AG09309 (cell line): ENCODE results near the gene TMEM120A.

Source experiments
- DNase-seq: peaks from one replicate; pipeline ENCODE4 v3.0.0-alpha.2; 2010; ENCODE audit warnings: low read depth
- H3K4me3 ChIP-seq: 2 replicates; pipeline ENCODE4 v1.5.1; 2011; ENCODE audit warnings: mild to moderate bottlenecking, low read depth, low read length, moderate library complexity; ENCODE audit not compliant: control insufficient read depth
- TF ChIP-seq, protein P1 (sequence below): IDR thresholded peaks from 2 replicates; pipeline ENCODE4 v1.5.1; 2011; ENCODE audit warnings: mild to moderate bottlenecking, low read depth, low read length, inconsistent platforms; ENCODE audit not compliant: insufficient read depth, control insufficient read depth; ENCODE audit errors: missing control alignments

Gene TMEM120A

GRCh38 chr7:75948179-75948578 is 46.2 kb downstream of the TMEM120A start:
- TF ChIP-seq, protein P1, sequence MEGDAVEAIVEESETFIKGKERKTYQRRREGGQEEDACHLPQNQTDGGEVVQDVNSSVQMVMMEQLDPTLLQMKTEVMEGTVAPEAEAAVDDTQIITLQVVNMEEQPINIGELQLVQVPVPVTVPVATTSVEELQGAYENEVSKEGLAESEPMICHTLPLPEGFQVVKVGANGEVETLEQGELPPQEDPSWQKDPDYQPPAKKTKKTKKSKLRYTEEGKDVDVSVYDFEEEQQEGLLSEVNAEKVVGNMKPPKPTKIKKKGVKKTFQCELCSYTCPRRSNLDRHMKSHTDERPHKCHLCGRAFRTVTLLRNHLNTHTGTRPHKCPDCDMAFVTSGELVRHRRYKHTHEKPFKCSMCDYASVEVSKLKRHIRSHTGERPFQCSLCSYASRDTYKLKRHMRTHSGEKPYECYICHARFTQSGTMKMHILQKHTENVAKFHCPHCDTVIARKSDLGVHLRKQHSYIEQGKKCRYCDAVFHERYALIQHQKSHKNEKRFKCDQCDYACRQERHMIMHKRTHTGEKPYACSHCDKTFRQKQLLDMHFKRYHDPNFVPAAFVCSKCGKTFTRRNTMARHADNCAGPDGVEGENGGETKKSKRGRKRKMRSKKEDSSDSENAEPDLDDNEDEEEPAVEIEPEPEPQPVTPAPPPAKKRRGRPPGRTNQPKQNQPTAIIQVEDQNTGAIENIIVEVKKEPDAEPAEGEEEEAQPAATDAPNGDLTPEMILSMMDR: no peak
- DNase-seq: no peak
- H3K4me3 ChIP-seq: no peak overlapping the region

- no peak overlapping the region for H3K4me3 ChIP-seq
- TF ChIP-seq, protein P1: no peak
- no peak for DNase-seq
These were observed 48.1 kb downstream of the TMEM120A start for GRCh38 chr7:75946207-75946855.

DNA sequence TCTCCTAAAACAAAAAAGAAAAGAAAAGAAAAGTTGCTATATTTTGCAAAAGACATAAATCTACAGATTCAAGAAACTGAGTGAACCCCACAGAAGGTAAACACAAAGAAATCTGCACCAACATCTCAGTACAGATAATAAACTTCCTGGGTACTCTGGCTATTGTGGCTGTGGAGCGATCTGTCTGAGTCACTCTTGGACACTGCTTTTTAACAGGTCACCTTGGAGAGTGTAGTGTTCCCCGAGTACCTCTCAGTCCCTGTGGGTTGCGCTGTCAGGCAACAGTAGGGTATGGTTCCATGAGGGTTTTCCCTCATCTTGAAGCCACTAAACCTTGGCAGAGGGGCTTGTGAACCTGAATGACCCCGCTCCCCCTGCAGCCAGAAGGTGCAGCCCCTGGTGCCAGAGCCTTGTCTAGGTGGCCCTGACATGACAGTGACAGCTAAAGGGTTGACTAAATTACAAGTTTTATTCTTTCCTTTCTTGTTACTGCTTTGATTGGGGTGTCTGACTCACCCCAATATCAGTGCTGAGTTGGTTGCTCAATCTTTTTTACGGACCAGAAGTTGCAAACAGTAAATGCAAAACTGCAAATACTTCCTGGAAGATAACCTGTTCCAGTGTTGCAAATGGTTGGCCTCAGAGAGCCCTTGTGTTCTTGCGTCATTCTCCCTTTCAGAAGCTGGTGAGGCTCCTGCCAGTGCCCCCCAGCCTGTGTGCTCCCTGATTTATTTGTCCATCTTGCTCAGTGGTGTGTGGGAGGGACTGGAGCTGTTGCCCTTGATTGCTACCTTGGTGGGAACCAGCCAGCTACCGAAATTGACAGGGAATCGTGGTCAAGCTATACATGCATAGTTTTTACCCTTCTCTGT is 48.9 kb downstream of the TMEM120A start:
- H3K4me3 ChIP-seq: no peak overlapping the region
- DNase-seq: no peak

GRCh38 chr7:75944507-75944906 is 49.9 kb downstream of the TMEM120A start:
- no peak for DNase-seq
- H3K4me3 ChIP-seq: no peak overlapping the region
- TF ChIP-seq, protein P1: no peak

More for the DNA sequence above, 48.9 kb downstream of the TMEM120A start:
- TF ChIP-seq, protein P1: no peak

- DNase-seq: no peak
- TF ChIP-seq, protein P1: no peak
- no peak overlapping the region for H3K4me3 ChIP-seq
These were observed 50.5 kb downstream of the TMEM120A start for GRCh38 chr7:75943864-75944263.

DNA sequence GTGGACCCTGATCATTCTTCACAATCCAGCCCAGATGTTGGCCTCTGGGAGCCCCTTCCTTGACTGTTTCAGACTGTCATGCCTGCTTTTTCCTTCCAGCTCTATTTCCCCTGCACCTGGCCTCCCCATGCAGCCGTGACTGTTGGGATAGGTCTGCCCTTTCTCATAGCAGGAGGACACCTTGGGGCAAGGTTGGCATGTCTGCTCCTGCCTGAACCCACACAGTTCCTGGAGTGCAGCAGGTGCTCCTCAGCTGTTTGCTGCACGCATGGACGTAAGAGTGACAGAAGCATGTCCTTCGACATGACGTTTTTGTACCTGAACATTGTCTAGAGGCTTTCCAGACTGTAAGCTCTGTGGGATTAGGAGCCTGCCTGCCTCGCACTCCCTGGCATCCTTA is 55.5 kb downstream of the TMEM120A start:
- H3K4me3 ChIP-seq: no peak overlapping the region
- TF ChIP-seq, protein P1: no peak
- no peak for DNase-seq
